RPMI8226 (cell line): ENCODE measurements around the gene PML.

Source experiments
- DNase-seq: peaks from one replicate; pipeline ENCODE4 v3.0.0-alpha.2; 2015

Gene PML

GRCh38 chr15:74008901-74009300 is 14.4 kb downstream of the PML start:
- DNase-seq = no peak

DNA sequence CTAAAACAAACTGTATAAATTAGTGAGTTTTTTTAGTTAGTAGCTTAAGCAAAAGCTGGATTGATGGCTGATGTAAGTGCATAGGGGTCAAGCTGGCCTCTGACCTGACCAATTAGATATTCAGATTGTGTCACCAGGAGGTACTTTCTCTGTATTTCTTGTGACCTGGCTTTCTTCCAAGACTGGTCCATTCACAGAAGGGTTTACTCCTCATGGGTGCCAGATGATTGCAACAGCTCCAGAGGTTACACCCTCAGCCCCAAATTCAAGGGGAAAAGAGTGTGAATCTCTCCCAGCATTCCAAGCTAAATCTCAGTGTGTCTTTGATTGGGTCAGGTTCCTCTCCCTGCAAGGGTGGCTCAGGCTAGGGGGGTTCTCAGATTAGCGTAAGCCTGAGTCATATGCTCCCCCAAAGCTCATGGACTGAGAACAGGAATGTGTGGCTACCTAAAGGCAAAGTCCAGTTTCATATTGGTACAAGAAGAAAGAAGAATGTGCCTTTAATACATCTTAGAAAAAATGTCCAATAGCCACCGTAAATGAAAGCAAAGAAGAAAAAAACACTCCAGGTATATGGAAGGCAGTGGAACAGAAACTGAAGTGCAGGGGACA is 16.5 kb downstream of the PML start:
- no peak for DNase-seq

GRCh38 chr15:74011610-74012009 is 17.1 kb downstream of the PML start:
- DNase-seq = no peak

- DNase-seq = no peak
Observed at GRCh38 chr15:74013374-74013894, 18.9 kb downstream of the PML start.

DNA sequence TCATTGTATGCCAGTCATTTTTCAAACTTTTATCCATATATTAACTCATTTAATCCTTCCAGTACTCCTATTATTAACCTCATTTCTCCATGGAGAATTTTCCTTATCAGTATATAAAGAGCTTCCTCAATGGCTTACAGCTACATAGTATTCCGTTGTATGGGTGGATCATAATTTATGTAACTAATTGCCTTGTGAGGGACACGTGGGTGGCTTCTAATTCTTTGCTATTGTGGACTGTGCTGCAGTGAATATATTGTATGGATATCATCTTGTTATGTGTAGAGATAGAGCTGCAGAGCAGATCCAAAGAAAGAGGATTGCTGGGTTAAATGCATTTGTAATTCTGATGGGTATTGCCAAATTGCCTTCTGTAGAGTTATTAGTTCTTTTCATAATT is 25.2 kb downstream of the PML start:
- no peak for DNase-seq

- DNase-seq = no peak
Observed at GRCh38 chr15:74022706-74023470, 28.4 kb downstream of the PML start.

DNA sequence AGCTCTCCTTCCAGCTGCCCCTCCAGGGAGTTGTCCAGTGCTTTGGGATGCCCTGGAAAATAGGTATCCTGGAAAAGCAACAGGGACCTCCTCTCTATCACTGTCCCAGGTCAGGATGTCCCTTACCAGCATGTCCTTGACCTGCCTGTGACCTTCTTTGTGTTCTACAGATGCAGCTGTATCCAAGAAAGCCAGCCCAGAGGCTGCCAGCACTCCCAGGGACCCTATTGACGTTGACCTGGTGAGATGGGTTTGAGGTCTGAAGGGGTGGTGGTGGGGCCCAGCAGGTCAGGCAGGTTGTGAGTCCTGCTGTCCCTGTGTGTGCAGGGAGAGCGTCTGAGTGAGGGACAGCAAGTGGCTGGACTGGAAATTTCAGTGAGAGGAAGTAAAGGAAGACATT is 30.2 kb downstream of the PML start:
- DNase-seq = no peak

DNA sequence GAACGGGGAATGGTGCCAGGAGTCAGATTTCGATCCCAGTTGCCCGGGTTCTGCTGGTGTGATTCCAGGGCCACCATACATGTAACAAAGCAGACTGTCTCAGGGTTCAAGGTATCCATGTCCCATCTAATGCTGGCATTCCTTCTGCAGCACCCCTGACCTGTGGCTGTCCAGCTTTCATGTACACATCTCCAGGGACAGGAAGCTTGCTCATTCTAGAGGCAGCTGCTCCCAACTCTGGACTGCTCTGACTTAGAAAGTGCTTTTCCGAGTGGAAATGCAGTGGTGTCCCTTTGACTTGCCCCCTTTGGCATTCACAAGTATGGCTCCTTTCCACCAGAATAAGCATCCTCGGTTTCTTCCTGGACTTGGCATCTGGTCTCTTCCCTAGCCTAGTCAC is 30.9 kb downstream of the PML start:
- DNase-seq = no peak

GRCh38 chr15:74027688-74028087 is 33.2 kb downstream of the PML start:
- no peak for DNase-seq

DNA sequence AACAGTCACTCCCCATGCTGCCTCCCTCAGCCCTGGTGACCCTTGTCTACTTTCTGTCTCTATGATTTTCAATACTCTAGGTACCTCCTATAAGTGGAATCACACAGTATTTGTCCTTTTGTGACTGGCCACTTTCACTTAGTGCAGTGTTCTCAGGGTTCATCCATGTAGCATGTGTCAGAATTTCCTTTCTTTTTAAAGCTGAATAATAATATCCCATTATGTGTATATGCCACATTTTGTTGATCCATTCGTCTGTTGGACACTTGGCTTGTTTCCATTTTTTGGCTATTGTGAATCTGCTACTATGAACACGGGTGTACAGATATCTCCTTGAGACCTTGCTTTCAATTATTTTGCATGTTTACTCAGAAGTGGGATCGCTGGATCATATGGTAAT is 34.1 kb downstream of the PML start:
- no peak for DNase-seq

DNA sequence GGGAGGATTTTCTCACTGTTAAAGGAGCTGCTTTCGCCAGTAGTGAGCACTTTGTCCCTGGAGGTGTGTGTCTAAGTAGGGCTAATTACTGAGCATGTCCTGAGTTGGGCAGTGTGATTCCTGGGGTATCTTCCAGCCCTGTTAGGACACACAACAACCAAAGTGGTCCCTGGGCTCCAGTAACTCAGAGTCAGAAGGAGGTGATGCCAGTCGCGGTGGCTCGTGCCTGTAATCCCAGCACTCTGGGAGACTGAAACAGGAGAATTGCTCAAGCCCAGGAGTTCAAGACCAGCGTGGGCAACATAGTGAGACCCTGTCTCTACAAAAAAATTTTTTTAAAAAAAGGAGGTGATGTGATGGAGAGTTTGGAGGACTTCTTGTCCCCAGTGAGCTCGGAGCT is 37.5 kb downstream of the PML start:
- DNase-seq = no peak

GRCh38 chr15:74032606-74033561 is 38.4 kb downstream of the PML start:
- no peak for DNase-seq

DNA sequence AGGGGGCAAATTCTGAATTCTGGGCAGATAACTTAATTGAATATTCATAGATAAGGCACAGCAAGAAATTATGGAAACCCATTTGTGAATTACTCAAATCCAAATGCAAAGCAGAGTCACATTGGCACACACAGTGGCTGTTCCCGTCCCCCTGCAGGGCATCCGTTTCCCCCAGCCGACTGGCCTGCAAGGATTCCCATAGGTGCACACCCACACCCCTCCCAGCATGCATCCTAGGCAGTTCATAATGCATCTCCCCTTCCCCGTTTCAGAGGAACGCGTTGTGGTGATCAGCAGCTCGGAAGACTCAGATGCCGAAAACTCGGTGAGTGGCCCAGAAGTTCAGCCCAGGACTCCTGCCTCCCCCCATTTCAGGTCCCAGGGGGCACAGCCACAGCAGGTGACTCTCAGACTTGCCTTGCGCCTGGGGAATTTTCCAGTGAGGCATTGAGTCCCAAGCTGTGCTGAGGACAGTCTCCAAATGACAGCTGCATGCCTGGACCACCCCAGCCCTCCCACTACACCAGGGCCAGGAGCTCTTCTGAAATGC is 39.8 kb downstream of the PML start:
- no peak for DNase-seq

- no peak for DNase-seq
Observed at GRCh38 chr15:74035121-74036017, 40.9 kb downstream of the PML start.

GRCh38 chr15:74036271-74037170 is 42.0 kb downstream of the PML start:
- DNase-seq = no peak

DNA sequence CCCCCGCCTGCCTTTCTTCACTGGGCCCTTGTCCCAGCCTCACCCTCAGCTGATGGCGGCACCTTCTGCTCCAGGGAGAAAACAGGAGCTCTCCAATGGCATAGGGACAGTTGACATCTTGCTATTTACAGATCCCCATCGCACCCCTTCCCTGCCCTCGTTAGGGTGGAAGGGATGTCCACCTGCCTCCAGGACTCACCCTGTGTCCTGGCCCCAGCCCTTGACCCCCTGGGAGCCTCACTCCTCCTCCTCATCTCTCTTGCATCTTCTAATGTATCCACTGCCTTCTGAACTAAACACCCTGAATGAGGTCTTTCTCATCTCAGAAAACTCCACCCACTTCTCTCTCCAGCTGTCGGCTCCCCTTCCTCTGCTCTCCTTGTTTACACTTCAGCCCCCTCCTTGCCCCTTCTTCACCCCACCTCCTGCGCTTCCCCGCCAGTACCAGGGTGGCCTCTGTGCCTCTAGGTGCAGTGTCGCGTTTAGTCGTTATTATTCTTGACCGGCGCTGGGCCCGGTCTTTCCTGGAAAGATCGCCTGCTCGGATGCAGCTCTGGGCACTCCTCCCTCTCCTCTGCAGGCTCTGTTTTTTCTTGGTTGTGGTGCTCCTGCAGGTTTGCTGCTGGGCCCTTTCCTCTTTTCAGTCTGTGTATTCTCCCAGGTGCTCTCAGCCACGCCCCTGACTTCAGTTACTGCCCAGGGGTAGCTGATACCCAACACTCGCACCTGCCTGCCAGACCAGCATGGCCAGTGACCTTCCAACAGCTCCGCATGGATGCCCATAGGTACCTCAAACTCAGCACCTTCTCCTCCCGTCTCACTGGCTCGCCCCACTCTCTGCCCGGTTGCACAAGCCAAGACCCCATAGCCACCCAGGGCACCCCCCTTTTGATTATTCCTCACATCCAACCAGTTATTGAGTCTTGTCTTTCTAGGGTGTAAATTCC is 42.9 kb downstream of the PML start:
- DNase-seq = no peak

DNA sequence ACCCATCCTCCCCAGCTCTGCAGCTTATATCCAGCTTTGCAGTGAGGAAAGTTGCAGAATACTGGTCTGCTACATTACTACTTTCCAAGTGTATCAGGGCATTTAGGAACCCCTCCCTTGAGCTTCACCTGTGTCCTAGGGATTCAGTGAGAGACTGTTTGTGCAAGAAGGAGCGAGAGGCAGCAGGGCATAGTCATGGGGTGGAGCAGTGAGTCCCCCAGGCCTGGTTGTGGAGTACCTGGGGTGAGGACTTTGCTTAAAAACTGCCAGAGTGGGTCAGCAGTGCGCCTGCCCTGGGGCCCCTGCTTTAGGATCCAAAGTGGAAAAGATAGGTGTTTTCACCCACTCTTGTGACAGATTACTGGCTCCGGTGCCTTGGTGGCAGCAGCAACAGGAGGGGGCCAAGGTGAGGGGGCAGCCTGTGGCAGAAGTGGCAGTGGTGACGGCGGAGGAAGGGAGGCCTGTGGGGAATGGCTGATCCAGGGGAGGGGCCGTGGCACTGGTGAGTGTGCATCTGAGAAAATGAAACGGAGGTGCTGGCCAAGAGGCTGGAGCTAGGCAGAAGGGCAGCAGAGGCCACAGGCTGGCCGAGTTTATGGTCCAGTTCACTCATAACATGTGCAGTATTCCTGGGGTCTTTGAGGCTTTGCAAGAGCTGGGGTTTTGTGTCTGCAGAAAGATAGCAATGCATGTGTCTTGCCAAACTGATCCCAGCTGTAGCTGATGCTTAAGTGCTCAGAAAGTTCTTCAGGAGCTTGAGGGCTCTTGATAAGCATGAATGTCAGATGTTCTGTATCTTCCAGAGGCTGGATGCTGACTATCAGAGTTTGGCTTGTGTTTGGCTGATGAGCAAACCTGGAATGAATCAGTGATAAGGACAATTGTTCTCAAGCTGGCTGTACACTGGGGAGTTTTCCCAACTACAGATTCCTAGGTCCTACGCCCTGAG is 44.5 kb downstream of the PML start:
- no peak for DNase-seq

GRCh38 chr15:74039656-74040010 is 45.1 kb downstream of the PML start:
- no peak for DNase-seq
